SK-N-SH (cell line): ENCODE results near the gene SMIM1. TPM values are rescaled to one million over a fixed set of nuclear protein-coding genes. Genes with fewer than 3 reads are reported as not detected.

Experiments used
- CTCF ChIA-PET: fragments of 300-600, 350-600 bp; formaldehyde crosslinking; extraction: SDS; loops from one replicate; lab custom pipeline; 2021; lab: Yijun Ruan, JAX
- POLR2A ChIA-PET: fragments of 350-600 bp; sonication (Branson Sonifier 250); formaldehyde crosslinking; extraction: SDS; loops from one replicate; lab custom pipeline; 2020; ENCODE audit warnings: antibody characterized with exemption, inconsistent platforms; lab: Yijun Ruan, JAX
- DNase-seq: peaks from one replicate; pipeline ENCODE4 v3.0.0; 2012
- H2AFZ ChIP-seq: fragments of 200-600 bp; sonication (generic); 2 replicates; pipeline ENCODE4 v1.8.1; 2016; ENCODE audit warnings: antibody characterized with exemption, mild to moderate bottlenecking, low read depth
- H3F3A ChIP-seq: fragments of 200-600 bp; sonication (generic); replicated peaks from 2 replicates; pipeline ENCODE3; 2016; ENCODE audit warnings: antibody characterized with exemption, mild to moderate bottlenecking; ENCODE audit not compliant: insufficient read depth
- H3K27ac ChIP-seq, 2 experiments: fragments of 200-500 bp in 1 of 2; fragments of 200-600 bp in 1 of 2; sonication (Bioruptor generic) in 1 of 2; sonication (generic), shearing (Covaris generic) in 1 of 2; 2 replicates each; pipeline versions ENCODE4 v1.5.1 to v1.6.1; 2014 to 2016; ENCODE audit warnings: low read depth in 2 of 2, inconsistent platforms in 1 of 2, low read length in 1 of 2, mild to moderate bottlenecking in 1 of 2, mixed read lengths in 1 of 2
- H3K27me3 ChIP-seq: fragments of 200-600 bp; sonication (generic), shearing (Covaris generic); 2 replicates; pipeline ENCODE4 v1.6.1; 2016; ENCODE audit warnings: mixed run types; ENCODE audit not compliant: insufficient read depth
- H3K36me3 ChIP-seq, 2 experiments: fragments of 200-500 bp in 1 of 2; fragments of 200-600 bp in 1 of 2; sonication (Bioruptor generic) in 1 of 2; sonication (generic) in 1 of 2; replicated peaks in 1 of 2; 2 replicates each; pipeline versions ENCODE3 to v1.5.1; 2014 to 2016; ENCODE audit warnings: low read length in 1 of 2, mild to moderate bottlenecking in 1 of 2; ENCODE audit not compliant: insufficient read depth in 2 of 2, control insufficient read depth in 1 of 2
- H3K4me1 ChIP-seq, 2 experiments: fragments of 200-500 bp in 1 of 2; fragments of 200-600 bp in 1 of 2; sonication (Bioruptor generic) in 1 of 2; sonication (generic), shearing (Covaris generic) in 1 of 2; 2 replicates each; pipeline versions ENCODE4 v1.5.1 to v1.6.1; 2014 to 2016; ENCODE audit warnings: low read depth in 1 of 2, low read length in 1 of 2, mixed run types in 1 of 2; ENCODE audit not compliant: insufficient read depth in 2 of 2, control insufficient read depth in 1 of 2
- H3K4me2 ChIP-seq: fragments of 200-600 bp; sonication (generic), shearing (Covaris generic); 2 replicates; pipeline ENCODE4 v1.6.1; 2017; ENCODE audit warnings: mixed run types
- H3K4me3 ChIP-seq, 2 experiments: fragments of 200-500 bp in 1 of 2; fragments of 200-600 bp in 1 of 2; sonication (Bioruptor generic) in 1 of 2; sonication (generic), shearing (Covaris generic) in 1 of 2; 2 replicates each; pipeline versions ENCODE4 v1.5.1 to v1.8.1; 2014 to 2016; ENCODE audit warnings: low read depth in 2 of 2, inconsistent platforms in 1 of 2, low read length in 1 of 2, mild to moderate bottlenecking in 1 of 2, mixed read lengths in 1 of 2, moderate library complexity in 1 of 2
- H3K79me2 ChIP-seq: fragments of 200-600 bp; sonication (generic); 2 replicates; pipeline ENCODE4 v1.8.1; 2017; ENCODE audit warnings: mild to moderate bottlenecking; ENCODE audit not compliant: insufficient read depth
- H3K9ac ChIP-seq: fragments of 200-600 bp; sonication (generic); 2 replicates; pipeline ENCODE4 v1.6.1; 2017; ENCODE audit warnings: mixed run types
- H3K9me2 ChIP-seq: fragments of 200-600 bp; sonication (generic); 2 replicates; pipeline ENCODE4 v1.6.1; 2017; ENCODE audit warnings: mixed run types
- H3K9me3 ChIP-seq: fragments of 200-600 bp; sonication (generic); 2 replicates; pipeline ENCODE4 v1.6.1; 2017; ENCODE audit warnings: mixed run types, mild to moderate bottlenecking, moderate library complexity
- H4K20me1 ChIP-seq: fragments of 200-600 bp; sonication (generic); 2 replicates; pipeline ENCODE4 v1.6.1; 2017; ENCODE audit warnings: mild to moderate bottlenecking, mixed run types; ENCODE audit not compliant: insufficient read depth
- ELF1 ChIP-seq: IDR thresholded peaks from 2 replicates; pipeline ENCODE4 v1.4.0; 2012
- FOSL2 ChIP-seq: IDR thresholded peaks from 2 replicates; pipeline ENCODE4 v1.4.0; 2012; ENCODE audit warnings: low read depth, mild to moderate bottlenecking, moderate library complexity, borderline replicate concordance
- GABPA ChIP-seq: IDR thresholded peaks from 2 replicates; pipeline ENCODE4 v1.4.0; 2012; ENCODE audit warnings: low read depth, mild to moderate bottlenecking
- MXI1 ChIP-seq: IDR thresholded peaks from 2 replicates; pipeline ENCODE4 v1.6.1; 2012; ENCODE audit warnings: mild to moderate bottlenecking, low read depth, low read length, improper control_type of control experiment
- POLR2AphosphoS5 ChIP-seq: IDR thresholded peaks from 2 replicates; pipeline ENCODE4 v1.6.1; 2012; ENCODE audit warnings: low read depth, low read length
- RAD21 ChIP-seq: IDR thresholded peaks from 2 replicates; pipeline ENCODE4 v1.6.1; 2012; ENCODE audit warnings: mild to moderate bottlenecking, low read length
- TAF1 ChIP-seq: IDR thresholded peaks from 2 replicates; pipeline ENCODE4 v1.6.1; 2012; ENCODE audit warnings: low read depth, mild to moderate bottlenecking, low read length, moderate library complexity, borderline replicate concordance
- YY1 ChIP-seq: IDR thresholded peaks from 2 replicates; pipeline ENCODE4 v1.4.0; 2012; ENCODE audit warnings: low read depth, mild to moderate bottlenecking
- WGBS: methylation state at CpG from one replicate; pipeline ENCODE4 v1.1.6; 2017; ENCODE audit warnings: low lambda C conversion rate; 5-methylcytosine and 5-hydroxymethylcytosine counted together
- polyA plus RNA-seq, 3 experiments: library from polyadenylated mRNA; depleted of rRNA; stranded (reverse); fragments of >200 nt; gene quantifications; 2 replicates each; pipeline ENCODE4 v1.2.3, GENCODE V29; 2012
- TF ChIP-seq, protein P1 (sequence below): fragments of 200-600 bp; sonication (generic); IDR thresholded peaks from 2 replicates; pipeline ENCODE4 v1.6.1; 2017; ENCODE audit warnings: antibody characterized with exemption, mild to moderate bottlenecking, moderate library complexity

Gene SMIM1
- polyA plus RNA-seq, 1 of the 3 experiments (the other 2 are of a cell fraction): 6.1 TPM

DNA sequence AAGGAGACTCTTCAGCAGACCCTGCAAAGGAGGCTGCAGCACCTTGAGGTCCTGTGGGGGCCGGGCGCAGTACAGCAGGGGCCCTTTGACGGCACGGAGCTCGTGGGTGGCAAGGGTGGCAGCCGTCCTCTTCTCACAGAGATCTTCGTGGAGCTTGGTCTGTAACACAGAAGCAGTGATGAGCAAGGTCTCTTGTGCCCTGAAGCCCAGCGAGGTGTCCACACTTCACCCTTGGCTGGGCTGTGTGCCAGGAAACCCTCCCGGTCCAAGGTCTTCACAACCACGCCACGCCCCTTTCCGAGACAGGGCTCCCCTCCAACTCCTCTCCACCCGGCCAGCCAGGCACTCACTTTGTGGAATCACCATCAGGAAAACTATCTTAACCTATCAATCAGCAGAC, 12.5 kb downstream of the SMIM1 start:
- TF ChIP-seq TAF1 (no peak), YY1 (no peak)
- Histone ChIP-seq H3K9ac (no peak overlapping the region), H3K36me3 (peaks cover 12 to 62% of the 10 kb centered on the region in 2 experiments), H3K9me3 (no peaks in the 10 kb centered on the region), H3K27ac (no peak overlapping the region), H3K27me3 (no peaks in the 10 kb centered on the region), H3K4me1 (no peaks in the 10 kb centered on the region), H3K4me2 (no peak overlapping the region), H3K79me2 (peaks cover 30% of the 10 kb centered on the region; the same call in 1 of the 2 replicates), H3F3A (no peaks in the 10 kb centered on the region), H3K9me2 (no peaks in the 10 kb centered on the region), H2AFZ (no peak overlapping the region), H4K20me1 (peaks cover 25% of the 10 kb centered on the region), H3K4me3 (no peak overlapping the region)
- CTCF ChIA-PET: interaction anchor here (0.6 to 2.9 kb wide), 4 partner anchors 9 to 118 kb away, joined by 3 to 13 read pairs (median 4); no protein-coding TSS in a partner anchor
- POLR2A ChIA-PET: no interaction called here
- DNase-seq: no peak
- WGBS: 76% methylated on average over 2 of the region's 13 CpGs

GRCh38 chr1:3785456-3786157, 13.1 kb downstream of the SMIM1 start:
- no peak overlapping the region; a peak in 1 of 4 replicates for H3K4me3 ChIP-seq
- H3F3A ChIP-seq: no peaks in the 10 kb centered on the region
- no peaks in the 10 kb centered on the region for H3K27me3 ChIP-seq
- no peak for TF ChIP-seq ELF1
- no peak for TF ChIP-seq GABPA
- TF ChIP-seq MXI1: no peak
- TF ChIP-seq RAD21: peak; percentile 29
- no peak for TF ChIP-seq POLR2AphosphoS5
- TF ChIP-seq, protein P1, sequence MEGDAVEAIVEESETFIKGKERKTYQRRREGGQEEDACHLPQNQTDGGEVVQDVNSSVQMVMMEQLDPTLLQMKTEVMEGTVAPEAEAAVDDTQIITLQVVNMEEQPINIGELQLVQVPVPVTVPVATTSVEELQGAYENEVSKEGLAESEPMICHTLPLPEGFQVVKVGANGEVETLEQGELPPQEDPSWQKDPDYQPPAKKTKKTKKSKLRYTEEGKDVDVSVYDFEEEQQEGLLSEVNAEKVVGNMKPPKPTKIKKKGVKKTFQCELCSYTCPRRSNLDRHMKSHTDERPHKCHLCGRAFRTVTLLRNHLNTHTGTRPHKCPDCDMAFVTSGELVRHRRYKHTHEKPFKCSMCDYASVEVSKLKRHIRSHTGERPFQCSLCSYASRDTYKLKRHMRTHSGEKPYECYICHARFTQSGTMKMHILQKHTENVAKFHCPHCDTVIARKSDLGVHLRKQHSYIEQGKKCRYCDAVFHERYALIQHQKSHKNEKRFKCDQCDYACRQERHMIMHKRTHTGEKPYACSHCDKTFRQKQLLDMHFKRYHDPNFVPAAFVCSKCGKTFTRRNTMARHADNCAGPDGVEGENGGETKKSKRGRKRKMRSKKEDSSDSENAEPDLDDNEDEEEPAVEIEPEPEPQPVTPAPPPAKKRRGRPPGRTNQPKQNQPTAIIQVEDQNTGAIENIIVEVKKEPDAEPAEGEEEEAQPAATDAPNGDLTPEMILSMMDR: peak; percentile 37
- TF ChIP-seq FOSL2: no peak
- TF ChIP-seq, all 33 proteins: peak for 2
- Histone ChIP-seq H2AFZ (no peak overlapping the region), H3K9me3 (no peaks in the 10 kb centered on the region), H3K9ac (no peak overlapping the region), H3K79me2 (peaks cover 35% of the 10 kb centered on the region; the same call in 1 of the 2 replicates), H3K9me2 (no peaks in the 10 kb centered on the region), H3K4me2 (no peak overlapping the region), H3K27ac (no peak overlapping the region), H3K36me3 (peaks cover 12 to 58% of the 10 kb centered on the region in 2 experiments), H4K20me1 (peaks cover 30% of the 10 kb centered on the region), H3K4me1 (no peaks in the 10 kb centered on the region)
- ChIA-PET POLR2A (no interaction called here), CTCF (interaction anchor here (0.6 to 2.9 kb wide), 4 partner anchors 10 to 117 kb away, joined by 3 to 13 read pairs (median 4); no protein-coding TSS in a partner anchor)
- DNase-seq: peak; percentile 58
- 92% methylated on average over 14 of the region's 14 CpGs for WGBS
